Loucy (cell line): Measurements from ENCODE around the gene CHKB.

Experiments used
- CTCF ChIP-seq: fragments of 200-600 bp; sonication (generic); conservative IDR thresholded peaks from 2 replicates; pipeline ENCODE4 v1.5.1; 2014; ENCODE audit warnings: mild to moderate bottlenecking, antibody characterized with exemption, low read length
- EZH2phosphoT487 ChIP-seq: fragments of 200-600 bp; IDR thresholded peaks from 2 replicates; pipeline ENCODE4 v1.6.1; 2018; ENCODE audit warnings: antibody characterized with exemption, mild to moderate bottlenecking, moderate library complexity, borderline replicate concordance

DNA sequence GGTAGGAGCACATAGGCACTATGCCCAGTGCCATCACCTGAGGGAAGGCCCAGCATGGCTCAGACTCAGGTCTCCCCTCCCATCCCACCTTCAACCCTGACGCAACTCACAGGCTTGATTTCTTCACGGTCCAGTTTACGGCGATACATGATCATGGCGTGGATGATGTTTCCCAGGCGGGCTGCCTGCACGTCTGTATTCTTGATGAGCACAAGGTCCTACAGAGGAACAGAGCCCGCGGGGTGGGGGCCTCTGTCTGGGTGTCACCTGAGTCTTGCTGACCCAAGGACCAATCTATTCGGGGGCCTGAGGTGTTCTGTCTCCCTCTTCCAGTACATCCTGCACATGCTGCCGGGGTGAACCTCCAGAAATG lies 8.3 kb downstream of the CHKB start:
- TF ChIP-seq CTCF: no peak
- TF ChIP-seq EZH2phosphoT487: no peak
